Embryonic facial prominence (tissue), 1 donor: Measurements from ENCODE around the gene DNAJB7.
"Not testable (repeated sequence)": the region's sequence is repeated elsewhere in the genome, so short reads cannot be mapped to it uniquely, and the experiment has no call there.

Experiments
- DNase-seq: peaks from one replicate; pipeline ENCODE4 v3.0.0-alpha.2; 2016; ENCODE audit errors: extremely low spot score

The DNAJB7 gene

DNA sequence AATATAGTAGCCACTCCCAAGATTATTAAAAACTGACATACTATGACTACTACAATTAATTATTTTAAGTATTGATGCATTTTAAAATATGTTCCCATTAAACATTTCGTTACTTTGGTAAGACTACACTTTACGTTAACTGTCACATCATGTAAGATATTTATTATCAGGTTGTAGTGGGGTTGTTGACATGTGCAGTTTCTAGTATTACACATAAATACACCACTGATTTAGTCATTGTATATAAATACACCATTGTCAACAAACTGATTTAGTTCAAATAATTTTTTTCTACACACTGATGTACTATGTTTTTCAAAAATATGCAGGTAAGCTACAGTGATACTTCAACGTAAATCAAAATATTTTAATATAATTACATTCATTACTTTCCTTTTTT, 17.0 kb downstream of the DNAJB7 start:
- DNase-seq: no peak

DNA sequence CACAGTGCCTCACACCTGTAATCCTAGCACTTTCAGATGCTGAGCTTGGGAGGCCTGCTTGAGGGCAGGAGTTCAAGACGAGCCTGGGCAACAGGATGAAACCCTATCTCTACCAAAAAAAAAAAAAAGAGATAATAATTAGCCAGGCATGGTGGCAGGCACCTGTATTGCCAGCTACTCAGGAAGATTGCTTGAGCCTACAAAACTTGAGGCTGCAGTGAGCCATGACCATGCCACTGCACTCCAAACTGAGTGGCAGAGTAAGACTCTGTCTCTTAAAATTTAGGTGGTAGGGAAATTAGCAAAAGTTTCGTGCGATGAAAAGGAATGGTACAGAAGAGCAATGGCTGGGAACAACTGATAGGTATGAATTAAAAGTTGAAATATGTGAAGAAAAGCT, 23.4 kb downstream of the DNAJB7 start:
- DNase-seq: no peak

- no peak for DNase-seq
These were observed 27.3 kb downstream of the DNAJB7 start for GRCh38 chr22:40834619-40835018.

DNA sequence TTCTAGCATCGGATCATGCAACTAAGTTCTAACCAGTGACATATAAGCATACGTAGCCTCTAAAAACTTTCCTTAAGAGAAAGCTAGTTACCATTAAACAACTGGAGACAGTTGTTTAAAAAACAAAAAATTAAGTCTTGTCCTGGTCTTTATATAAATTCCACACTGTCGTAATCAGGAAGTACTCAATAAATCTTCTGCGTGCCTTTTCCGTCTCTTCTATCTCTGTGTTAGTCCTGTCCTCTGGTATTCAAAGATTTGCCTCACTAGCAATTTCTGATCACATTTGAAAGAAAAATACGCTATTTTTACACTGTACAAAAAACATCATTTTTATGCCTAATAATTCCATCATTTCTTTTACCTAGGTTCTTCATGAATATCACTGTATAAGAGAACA, 32.8 kb downstream of the DNAJB7 start:
- DNase-seq: no peak

GRCh38 chr22:40826984-40827741, 34.8 kb downstream of the DNAJB7 start:
- DNase-seq: no peak

GRCh38 chr22:40826292-40826691, 35.6 kb downstream of the DNAJB7 start:
- DNase-seq: not testable (repeated sequence)

DNA sequence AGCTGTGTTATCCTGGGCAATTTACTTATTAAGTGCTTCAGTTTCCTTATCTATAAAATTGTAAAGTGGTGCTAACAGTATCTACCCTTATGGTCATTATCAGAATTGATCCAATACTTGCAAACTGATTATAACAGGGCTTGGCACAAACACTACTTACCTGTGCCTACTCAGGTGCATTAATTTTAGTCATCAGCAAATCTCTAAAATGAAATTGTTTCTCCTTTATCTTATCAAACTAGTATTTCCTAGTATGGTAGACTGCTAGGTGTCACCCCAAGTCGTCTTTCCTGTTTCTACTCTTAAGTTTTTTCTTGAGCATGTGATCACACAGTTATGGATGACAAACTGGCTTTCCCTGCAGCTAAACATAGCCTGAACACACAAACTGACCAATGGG, 38.5 kb downstream of the DNAJB7 start:
- no peak for DNase-seq

GRCh38 chr22:40819599-40820140, 42.2 kb downstream of the DNAJB7 start:
- DNase-seq: no peak

DNA sequence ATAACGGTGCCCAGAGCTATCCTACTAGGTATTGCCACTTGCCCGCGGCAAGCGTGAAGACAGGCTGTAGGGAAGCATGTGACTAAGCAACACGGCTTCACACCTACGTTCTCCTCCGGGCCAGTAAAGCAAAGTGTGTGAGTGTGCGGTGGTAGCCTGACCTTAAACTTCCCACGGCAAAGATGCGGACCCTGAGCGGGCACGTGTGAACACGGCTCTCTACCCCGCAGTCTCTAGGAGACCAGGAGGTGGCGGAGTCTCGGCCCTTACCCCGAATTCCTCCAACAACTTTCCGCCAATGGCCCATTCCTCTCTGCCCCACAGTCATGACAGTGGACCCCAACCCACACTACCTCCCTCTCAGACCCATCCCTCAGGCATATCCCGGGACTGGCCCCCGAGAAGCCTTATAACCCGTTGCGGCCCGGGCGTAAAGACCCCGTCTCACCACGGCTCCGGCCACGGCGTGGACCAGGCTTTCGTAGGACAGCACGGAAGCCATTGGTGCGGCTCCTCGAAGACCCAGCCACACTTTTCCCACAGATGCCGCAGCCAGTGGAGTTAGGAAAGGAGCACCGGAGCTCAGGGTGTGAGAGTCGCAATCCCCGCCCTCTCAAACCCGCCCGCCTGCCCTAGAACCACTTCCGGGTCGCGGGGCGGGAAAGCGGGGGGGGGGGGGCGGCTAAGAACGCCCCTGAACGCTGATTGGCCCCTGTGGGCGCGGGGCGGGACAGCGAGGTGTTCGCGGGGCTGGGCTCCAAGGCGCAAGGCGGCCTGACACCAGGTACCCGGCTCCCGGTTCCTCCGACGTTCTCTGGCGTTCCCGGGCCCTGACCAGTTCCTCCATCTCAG, 42.9 kb downstream of the DNAJB7 start, which contains the start of gene SLC25A17:
SLC25A17 (minus strand) TSS at position 600 of the 852 bp plus-strand sequence; CDS start at position 502, 98 bp downstream.
- DNase-seq: peak; percentile 72

GRCh38 chr22:40818192-40818746, 43.6 kb downstream of the DNAJB7 start:
- no peak for DNase-seq

- DNase-seq: no peak
These were observed 44.2 kb downstream of the DNAJB7 start for GRCh38 chr22:40817737-40818136.

DNA sequence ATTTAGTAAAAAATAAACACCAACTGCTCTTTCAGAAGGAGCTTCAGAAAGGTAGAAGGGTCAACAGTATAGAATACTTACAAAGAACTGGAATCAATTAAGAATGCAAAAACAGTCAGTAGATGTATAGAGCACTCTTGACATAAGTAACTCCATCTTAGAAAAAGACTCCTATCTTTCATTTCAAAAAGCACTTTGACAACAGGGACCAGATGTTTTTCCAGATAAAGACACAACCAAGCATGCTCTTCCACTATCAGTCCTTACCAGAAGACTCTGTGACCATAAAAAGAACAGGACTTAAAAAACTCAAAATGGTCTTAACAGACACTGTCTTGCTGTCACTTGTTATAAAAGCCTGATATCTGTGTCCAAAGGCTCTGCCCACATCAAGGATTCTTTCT, 48.0 kb downstream of the DNAJB7 start:
- DNase-seq: no peak
